HG03196 (cell line): ENCODE data around the gene DGKQ.
A peak's percentile ranks its signal among the peaks of the same experiment; 100 is the strongest.

Experiments
- ATAC-seq: cut with Tn5 transposase; IDR thresholded peaks from one replicate; pipeline ENCODE4 v1.9.1; 2021; ENCODE audit not compliant: unreplicated experiment

DGKQ gene

DNA sequence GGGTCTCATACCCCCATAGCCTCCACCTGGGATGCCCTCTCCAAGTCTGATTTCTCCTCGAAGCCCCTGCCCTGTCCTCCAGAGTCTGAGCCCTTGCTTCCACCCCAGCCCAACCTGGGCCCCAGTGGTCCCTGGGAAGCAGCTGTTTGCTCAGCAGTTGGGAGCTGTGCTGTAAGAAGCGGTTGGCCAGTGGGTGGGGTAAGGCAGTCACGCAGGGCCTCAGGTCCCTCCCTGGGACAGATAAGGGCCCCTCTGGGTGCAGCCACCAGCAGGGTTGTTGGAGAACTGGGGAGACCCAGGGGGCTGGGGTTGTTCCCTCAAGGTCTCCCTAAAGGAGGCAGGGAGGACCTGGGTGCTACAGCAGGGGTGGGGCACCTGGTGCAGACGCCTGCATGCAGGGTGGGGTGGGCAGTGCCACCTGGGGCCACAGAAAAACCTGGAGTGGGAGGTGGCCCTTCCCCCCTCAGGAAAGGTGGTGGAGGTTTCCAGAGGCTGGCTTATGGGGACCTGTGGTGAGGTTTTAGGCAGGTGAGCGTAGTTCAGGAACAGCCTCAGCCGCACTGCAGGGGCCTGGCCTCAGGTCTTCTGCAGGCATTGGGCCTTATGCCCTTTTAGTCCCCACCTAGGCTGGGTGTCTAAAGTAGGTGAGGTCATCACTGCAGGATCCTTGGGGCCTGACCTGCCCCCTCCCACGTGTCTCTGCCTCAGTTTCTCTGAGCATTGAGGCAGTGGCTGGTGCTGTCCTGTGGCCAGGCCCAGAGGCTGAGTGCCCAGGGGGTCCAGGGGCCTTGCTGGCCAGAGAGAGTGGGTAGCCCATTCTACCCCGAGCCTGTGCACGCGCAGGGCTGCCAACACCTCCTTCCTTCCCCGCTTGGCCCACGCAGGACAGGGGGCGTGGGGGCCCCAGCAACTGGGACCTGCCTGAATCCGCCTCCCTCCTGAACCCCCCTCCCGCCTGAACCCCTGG is 22.9 kb upstream of the DGKQ start:
- no peak for ATAC-seq

- ATAC-seq: no peak
Measured at GRCh38 chr4:995311-996026, 22.1 kb upstream of the DGKQ start.

DNA sequence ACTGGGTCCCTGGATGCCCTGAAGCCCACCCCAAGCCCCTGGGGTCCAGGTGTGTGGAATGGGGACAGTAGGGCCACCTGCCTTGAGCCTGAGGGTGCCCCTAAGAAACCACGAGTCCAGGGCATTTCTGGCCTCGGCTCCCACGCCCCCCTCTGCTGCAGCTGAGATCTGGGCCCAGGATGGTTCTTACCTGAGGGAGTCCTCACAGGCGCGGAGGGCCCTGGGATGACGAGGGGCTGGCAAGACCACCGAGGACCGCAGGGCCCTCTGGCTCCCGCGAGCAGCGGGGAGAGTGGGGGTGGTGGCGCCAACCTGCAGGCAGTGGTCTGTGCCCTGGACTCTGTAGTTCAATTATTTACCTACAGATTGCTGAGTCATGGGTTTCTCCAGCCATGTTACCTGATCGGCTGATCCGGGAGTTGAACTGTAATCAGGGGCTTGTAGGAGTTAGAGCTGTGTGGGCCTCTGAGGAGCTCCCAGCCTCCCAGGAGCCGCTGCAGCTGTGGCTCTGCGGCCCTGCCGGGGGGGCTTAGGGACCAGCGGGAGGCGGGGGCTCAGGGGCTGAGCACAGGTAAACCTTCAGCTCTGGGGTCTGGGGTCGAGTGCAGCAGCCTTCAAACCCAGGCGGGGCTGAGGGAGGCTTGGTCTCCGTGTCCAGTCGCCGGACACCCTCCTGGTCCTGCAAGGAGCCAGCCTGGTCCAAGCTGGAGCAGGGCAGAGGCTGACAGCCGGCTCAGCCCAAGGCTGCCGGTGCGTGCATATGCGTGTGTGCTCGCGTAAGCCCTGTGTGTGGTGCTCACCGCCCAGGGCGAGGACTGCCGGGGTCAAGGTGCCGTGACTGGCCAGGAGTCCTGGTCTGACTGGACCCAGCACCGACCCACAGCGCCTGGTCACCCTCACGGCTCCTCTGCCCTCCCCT is 20.0 kb upstream of the DGKQ start, which contains the start of gene SLC26A1:
SLC26A1 (minus strand) TSS at position 294 of the 919 bp plus-strand sequence. CDS start 1,701 bp downstream, outside the sequence.
- ATAC-seq: no peak

GRCh38 chr4:992297-993110 is 19.1 kb upstream of the DGKQ start:
- no peak for ATAC-seq

- no peak for ATAC-seq
Measured at GRCh38 chr4:991451-992296, 18.3 kb upstream of the DGKQ start.

DNA sequence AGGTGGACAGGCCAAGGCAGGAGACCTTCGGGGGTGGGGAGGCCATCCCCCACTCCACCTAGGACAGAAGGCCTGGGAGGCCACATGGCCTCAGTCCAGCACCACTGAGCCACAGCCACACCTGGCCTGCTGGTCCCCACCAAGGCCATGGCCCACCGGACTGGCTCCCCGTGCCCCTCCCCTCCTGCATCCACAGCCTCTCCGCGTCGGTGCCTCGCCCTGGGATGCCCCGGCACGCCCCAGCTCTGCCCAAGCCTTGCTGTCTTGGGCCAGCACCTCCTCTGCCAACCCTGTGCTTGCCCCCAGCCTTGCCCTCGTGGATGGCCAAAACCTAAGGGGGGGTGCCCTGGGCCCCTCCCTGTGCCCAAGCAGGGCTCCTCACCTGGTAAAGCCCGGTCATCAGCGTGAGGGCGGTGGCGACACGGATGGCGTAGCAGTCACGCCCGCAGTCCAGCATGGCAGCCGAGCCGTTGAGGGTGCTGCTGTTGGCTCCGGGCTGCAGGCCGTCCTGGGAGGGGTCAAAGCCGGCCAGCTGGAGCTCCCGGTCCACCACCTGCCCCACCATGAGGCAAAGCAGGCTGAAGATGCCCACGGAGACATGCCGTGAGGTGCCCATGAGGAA is 17.5 kb upstream of the DGKQ start:
- no peak for ATAC-seq

DNA sequence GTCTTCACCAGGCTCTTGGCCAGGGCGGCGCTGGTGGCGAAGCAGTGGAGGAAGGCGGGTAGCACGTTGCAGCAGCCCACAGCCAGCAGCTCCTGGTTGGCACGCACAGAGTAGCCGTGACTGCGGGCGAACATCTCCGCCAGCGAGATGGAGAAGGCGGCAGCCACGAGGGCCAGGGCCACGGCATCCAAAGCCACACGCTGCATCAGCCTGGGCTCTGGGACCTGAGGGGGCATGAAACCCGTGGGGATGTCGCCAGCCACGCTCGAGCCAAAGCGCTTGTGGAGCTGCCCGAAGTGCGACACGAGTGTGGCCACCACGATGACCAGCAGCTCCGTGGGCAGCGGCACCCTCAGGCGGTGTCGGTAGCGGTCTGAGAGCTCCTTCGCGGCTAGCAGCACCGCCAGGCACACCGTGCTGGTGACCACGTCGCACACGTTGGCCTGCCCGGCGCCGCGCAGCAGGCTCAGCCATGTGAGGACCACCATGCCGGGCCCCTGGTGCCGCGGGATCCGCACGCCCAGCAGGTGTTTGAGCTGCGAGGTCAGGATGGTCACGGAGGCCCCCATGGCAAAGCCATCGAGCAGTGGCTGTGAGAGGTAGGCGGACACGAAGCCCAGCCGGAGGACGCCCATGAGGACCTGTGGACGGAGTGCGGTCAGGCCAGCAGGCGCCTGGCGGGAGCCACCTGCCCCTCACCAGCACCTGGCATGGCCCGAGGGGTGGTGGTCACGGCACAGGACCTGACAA is 16.5 kb upstream of the DGKQ start:
- no peak for ATAC-seq

GRCh38 chr4:988726-989721 is 15.7 kb upstream of the DGKQ start:
- ATAC-seq: no peak

- ATAC-seq: no peak
Measured at GRCh38 chr4:987624-988513, 14.5 kb upstream of the DGKQ start.

- peak; percentile 57 for ATAC-seq
Measured at GRCh38 chr4:986879-987623, 13.7 kb upstream of the DGKQ start, which contains the start of gene IDUA. Gene IDUA (plus strand): TSS chr4:987044. CDS start chr4:987085, 41 bp downstream.

DNA sequence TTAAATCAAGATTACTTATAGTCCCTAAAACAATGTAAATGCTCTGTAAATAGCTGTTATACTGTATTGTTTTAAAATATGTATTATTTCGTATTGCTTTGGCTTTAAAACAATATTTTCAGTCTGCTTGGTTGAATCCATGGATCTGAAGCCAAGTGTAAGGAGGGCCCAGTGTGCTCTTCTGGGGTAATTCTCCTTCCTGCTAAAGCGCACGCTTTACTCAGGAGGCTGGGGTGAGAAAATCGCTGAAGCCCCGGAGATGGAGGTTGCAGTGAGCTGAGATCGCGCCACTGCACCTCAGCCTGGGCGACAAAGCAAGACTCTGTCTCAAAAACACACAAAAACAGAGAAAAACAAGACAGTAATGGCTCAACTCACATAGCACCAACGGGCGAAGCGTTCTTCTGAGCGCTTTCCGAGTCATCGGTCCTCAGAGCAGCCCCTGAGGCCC is 13.1 kb upstream of the DGKQ start:
- ATAC-seq: no peak

DNA sequence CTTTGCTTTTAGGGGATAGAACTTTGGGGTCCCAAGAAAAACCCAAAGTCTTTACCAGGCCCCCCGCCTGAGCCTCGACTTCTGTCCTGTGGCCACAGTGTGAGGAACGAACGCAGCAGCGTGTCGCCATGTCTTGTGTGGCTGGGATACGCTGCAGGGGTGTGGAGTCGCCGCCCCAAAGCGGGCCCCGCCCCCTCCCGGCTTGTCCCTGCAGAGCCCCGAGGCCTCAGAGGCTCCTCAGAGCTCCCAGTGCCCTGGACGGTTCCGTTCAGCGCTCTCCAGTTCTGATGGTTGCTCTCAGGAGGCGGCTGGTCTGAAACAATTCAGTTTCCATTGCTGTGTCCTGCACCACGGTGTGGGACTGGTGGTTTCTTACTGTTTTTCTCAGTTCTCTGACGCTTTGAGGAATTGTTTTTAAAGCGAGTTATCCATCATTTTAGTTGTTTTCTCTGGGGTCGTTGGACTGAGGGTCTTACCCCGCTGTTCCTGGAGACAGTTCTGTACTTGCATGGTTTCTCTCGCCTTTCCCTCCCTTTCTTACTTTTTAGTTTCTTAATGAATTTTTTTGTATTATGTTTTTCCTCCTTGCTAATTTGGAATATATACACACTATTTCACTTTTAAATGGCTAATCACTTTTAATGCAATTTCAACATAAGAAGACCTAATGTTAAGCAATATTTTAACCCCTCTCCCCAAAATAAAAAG is 11.9 kb upstream of the DGKQ start:
- no peak for ATAC-seq

- ATAC-seq: no peak
Measured at GRCh38 chr4:984336-985054, 11.1 kb upstream of the DGKQ start.

GRCh38 chr4:982814-983213 is 9.4 kb upstream of the DGKQ start:
- no peak for ATAC-seq
